HG03103 (cell line): ENCODE measurements around the gene SMAP2.
"Not testable (repeated sequence)": the region's sequence is repeated elsewhere in the genome, so short reads cannot be mapped to it uniquely, and the experiment has no call there.

ENCODE experiments used
- ATAC-seq: cut with Tn5 transposase; IDR thresholded peaks from one replicate; pipeline ENCODE4 v1.9.1; 2021; ENCODE audit warnings: low read depth; ENCODE audit not compliant: unreplicated experiment

Gene SMAP2

GRCh38 chr1:40371707-40372258, 1.7 kb upstream of the SMAP2 start:
- ATAC-seq = no peak

DNA sequence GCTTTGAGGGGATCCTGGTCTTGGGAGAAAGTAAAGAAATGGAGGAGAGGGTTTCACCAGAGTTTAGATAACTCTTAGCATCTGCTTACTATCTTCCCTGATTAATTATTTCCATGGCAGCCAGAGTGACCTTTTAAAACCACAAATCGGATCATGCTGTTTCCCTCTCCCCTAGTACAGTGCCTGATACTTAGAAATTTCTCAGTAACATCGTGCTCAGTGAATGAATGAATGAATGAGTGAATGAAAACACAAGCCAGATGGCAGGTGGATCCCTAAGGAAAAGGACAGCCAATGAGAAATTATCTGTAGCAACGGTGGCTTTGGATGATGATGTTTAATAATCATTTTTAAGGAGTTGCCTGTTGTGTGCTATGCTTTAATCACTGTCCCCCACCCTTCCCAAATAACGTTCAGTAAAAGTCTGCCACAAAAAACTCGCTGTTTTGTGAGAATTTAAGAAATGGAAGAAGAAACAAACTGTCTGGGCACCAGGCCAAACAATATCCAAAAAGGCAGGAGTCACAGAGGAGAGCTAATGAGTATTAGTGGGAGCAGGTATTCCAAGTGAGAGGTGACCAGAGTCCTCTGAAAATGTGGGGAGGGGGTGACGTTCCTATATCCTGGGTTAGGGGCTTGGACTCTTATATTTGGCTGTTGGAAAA, 737 bp upstream of the SMAP2 start:
- no peak for ATAC-seq

DNA sequence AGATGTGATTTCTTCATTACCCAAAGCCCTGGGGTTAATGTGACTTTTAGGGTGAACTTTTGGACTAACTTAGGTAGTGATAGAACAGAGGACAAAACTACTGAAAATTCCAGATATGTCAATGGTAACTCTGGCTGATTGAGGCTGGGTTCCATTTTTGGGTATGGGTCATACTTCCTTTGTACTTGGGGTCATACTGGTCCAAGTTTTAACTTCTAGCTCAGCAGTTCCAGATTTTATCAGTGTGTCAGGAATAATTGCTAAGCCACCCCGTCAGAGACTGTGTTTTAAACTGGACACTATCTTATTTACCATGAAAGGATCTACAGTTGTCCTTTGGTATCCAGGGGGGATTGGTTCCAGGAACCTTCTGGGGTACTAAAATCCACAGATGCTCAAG, 4.0 kb downstream of the SMAP2 start:
- no peak for ATAC-seq

- ATAC-seq = no peak
These were observed 6.4 kb downstream of the SMAP2 start for GRCh38 chr1:40379785-40380452.

DNA sequence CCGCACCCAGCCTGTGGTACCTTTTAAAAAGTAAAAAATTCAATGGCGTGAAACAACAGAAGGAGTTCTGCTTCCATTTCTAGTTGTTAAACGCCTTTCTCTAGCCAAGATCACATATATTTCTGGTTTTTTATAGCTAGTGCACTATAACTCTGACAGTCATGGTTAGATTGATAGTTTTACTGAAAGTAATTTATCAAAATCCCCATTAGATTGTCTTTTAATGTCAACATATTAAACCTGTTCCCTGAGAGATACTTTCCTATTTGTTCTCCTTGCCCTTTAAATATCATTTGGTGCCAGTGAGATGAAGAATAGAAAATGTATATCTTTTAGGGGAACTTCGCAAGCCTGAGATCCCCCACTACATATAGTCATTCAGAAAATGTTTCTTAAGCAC, 7.3 kb downstream of the SMAP2 start:
- no peak for ATAC-seq

DNA sequence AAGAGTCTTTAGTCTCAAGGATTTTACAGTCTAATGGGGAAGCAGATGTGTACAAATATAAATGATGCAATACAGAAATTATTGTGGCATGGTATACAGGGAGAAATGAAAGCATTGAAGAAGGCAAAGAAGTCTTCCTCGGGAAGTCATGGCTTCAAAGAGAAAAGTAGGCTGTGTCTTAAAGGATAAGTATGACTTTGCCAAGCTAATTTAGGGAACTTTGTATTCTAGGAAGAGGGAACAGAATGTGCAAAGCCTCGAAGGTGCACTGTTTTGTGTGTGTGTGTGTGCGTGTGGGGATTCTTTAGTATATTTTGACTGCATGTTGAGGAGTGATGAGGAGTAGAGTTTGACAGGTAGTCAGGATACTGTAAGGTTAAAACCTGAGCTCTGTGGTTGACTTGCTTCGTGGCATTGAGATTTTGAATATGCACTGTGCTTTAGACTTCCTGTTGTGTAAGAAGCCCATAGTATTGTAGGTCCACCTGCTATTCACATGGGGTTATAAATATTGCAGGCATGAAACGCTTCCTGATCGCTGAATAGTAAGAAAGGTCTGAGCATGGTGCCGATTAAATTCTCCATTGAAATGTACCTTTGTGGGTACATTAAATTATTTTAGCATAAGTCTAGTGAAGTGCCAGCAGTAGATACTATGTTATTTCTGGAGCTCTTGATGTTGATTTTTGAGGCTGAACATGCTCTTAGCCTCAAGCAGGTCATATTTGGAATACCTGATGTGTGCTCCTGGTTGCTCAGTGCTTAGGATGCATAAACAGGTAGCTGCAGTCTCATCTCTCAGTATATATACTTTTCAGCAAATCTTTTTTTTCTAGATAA, 8.0 kb downstream of the SMAP2 start:
- ATAC-seq = no peak

- ATAC-seq = no peak
These were observed 8.6 kb downstream of the SMAP2 start for GRCh38 chr1:40382108-40382460.

DNA sequence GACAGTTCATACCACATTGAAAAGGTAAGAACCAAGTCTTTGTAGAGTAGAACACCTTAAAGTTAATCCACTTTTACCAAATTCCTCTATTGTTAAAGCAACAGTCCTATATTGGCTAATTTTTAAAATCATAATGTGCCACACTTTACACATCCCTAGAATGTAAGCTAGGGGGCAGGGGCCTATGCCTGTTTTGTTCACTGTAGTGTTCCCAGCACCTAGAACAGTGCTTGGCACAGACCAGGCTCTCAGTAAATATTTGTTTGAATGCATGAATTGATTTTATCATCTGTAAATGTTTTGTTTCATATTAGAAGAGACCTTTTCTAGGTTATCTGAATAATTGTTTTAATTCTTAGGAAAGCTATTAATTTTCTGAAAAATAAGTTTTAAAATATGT, 9.1 kb downstream of the SMAP2 start:
- no peak for ATAC-seq

- ATAC-seq = no peak
These were observed 9.6 kb downstream of the SMAP2 start for GRCh38 chr1:40383095-40383487.

DNA sequence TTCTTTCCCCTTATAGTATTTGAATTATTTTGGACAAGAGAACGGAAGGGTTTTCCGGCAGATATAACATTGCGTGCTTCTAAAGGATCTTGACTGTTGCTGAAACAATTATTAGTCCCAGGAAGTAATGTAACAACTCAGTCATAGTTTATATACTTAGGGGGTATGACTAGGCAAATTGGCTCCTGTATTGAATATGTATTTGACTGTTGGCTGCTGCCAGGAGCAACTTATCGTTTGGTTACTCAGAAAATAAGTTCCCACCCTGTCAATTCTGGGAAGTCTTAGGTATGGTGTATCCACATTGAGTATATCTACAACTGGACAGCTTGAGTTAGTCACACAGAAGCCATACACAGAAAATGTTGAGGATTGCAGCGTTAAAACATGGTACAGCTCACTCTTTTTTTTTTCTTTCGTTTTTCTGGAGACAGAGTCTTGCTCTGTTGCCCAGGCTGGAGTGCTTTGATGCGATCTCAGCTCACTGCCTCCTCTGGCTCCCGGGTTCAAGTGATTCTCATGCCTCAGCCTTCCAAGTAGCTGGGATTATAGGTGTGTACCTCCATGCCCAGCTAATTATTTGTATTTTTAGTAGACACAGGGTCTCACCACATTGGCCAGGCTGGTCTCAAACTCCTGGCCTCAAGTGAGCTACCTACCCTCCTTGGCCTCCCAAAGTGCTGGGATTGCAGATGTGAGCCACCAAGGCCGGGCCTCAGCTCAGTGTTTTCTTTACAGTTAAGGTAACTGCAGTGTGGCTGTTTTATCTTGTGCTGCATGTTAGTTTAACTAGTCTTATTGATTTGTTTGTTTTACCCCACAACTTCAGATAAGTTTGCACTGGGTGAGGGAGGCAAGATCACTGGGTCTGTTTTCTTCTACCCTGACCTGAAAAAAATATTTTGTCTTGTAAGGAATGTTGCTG, 10.2 kb downstream of the SMAP2 start:
- ATAC-seq = no peak

DNA sequence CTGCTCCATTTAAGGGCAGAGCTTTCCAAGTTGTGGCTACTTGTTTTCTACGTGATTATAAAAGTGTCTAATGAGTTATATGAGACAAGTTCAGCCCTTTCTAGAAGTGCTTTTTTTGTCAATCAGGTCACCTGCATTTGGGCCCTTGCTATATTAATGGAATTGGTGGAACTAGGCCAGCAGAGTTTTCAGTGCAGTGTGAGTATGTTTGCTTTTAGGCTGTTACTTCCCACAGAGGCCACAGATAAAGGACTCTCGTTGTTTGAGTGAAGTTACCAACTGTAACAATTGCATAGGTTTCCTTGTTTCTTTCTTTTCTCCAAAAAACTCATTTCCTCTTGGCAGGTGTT, 10.9 kb downstream of the SMAP2 start:
- ATAC-seq = no peak

- no peak for ATAC-seq
These were observed 11.4 kb downstream of the SMAP2 start for GRCh38 chr1:40384887-40385286.

DNA sequence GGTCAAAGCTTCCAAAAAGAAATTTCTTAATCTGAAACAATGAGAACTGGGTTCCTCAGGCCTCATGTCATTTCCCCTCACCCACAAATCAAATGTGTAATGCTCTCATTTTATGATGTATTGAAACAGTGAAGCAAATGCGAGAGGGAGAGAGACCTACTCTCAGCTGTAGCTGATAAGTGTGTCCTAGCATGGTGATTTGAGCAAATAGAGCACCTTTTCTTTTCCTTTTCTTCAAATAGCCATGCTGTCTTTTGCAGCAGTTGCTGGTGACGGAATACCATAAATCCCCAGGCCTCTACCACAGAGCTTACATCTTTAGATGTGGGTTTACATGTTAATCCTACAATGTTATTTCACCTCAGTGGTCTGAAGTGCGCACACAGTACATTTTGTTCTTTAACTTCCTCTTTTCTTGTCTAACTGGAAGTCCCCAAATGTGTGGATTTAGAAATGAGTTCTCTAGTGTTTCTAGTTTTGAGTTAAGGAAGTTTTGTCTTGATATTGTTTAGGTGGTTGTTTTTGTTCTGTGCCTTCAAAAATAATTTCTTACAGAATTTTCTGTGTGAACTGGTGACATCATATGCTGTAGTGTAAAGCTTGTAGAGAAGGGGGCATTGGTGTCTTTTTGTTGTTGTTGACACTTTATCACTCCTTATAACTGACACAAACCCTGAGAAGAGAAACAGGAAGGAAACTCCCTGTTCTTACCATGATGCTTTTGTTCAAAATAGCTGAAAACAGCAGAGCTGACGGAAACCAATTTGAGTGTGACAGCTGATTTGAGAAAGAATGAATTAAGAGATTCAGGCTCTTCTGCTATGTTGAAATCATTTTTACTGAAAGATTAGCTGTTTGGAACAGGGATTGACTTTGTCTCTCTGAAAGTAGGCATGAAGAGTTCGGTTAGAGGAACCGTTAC, 12.2 kb downstream of the SMAP2 start:
- ATAC-seq = peak; percentile 68

DNA sequence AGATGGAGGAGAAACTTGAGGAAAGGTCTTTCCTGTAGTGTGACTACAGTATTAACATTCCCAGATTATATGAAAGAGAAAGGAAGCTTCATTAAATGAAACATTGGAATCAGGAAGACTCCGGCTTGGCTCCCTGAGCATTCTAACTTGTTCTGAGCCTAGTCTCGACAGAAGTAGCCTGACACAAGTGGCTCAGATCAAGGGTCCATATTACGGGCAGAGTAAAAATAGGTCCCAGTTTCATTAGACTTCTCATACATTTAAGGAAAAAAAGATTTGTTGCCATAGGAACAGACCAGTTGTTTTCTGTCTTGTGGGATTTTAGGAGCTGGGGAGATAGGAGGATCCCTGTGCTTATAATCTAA, 12.8 kb downstream of the SMAP2 start:
- ATAC-seq = no peak

GRCh38 chr1:40386796-40387195, 13.3 kb downstream of the SMAP2 start:
- ATAC-seq = no peak

GRCh38 chr1:40387381-40388306, 14.1 kb downstream of the SMAP2 start:
- ATAC-seq = not testable (repeated sequence)

DNA sequence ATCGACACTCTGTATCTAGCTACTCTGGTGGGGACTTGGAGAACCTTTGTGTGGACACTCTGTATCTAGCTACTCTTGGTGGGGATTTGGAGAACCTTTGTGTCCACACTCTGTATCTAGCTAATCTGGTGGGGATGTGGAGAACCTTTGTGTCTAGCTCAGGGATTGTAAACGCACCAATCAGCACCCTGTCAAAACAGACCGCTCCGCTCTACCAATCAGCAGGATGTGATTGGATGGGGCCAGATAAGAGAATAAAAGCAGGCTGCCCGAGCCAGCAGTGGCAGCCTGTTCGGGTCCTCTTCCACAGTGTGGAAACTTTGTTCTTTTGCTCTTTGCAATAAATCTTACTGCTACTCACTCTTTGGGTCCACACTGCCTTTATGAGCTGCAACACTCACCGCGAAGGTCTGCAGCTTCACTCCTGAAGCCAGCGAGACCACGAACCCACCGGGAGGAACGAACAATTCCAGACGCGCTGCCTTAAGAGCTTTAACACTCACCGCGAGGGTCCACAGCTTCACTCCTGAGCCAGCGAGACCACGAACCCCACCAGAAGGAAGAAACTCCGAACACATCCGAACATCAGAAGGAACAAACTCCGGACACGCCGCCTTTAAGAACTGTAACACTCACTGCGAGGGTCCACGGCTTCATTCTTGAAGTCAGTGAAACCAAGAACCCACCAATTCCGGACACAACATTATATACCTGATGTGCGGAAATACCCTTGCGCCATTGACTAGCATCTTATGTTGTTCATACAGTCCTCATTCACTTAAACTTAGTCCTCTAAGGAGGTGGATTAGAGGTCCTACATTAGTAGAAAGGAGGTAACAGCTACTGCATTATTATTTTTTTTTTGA, 15.2 kb downstream of the SMAP2 start:
- not testable (repeated sequence) for ATAC-seq
